Ishikawa (cell line): Measurements from ENCODE around the gene WDTC1.

ENCODE experiments used
- CEBPB ChIP-seq: IDR thresholded peaks from 2 replicates; pipeline ENCODE4 v1.6.1; 2012
- CREB1 ChIP-seq: IDR thresholded peaks from 2 replicates; pipeline ENCODE4 v1.6.1; 2012; ENCODE audit warnings: low read depth
- EGR1 ChIP-seq: IDR thresholded peaks from 2 replicates; pipeline ENCODE4 v1.6.1; 2012
- EP300 ChIP-seq: IDR thresholded peaks from 2 replicates; pipeline ENCODE4 v1.6.1; 2012; ENCODE audit warnings: borderline replicate concordance
- FOXM1 ChIP-seq: IDR thresholded peaks from 2 replicates; pipeline ENCODE4 v1.6.1; 2012; ENCODE audit warnings: low read depth, borderline replicate concordance
- NFIC ChIP-seq: IDR thresholded peaks from 2 replicates; pipeline ENCODE4 v1.6.1; 2012
- RAD21 ChIP-seq: IDR thresholded peaks from 2 replicates; pipeline ENCODE4 v1.6.1; 2012; ENCODE audit warnings: low read depth
- TAF1 ChIP-seq: IDR thresholded peaks from 2 replicates; pipeline ENCODE4 v1.6.1; 2012; ENCODE audit warnings: low read depth, mild to moderate bottlenecking
- TCF12 ChIP-seq: IDR thresholded peaks from 2 replicates; pipeline ENCODE4 v1.6.1; 2012; ENCODE audit warnings: low read depth
- TEAD4 ChIP-seq: IDR thresholded peaks from 2 replicates; pipeline ENCODE4 v1.6.1; 2012
- YY1 ChIP-seq: IDR thresholded peaks from 2 replicates; pipeline ENCODE4 v1.6.1; 2012; ENCODE audit warnings: low read depth
- ZBTB7A ChIP-seq: IDR thresholded peaks from 2 replicates; pipeline ENCODE4 v1.6.1; 2012; ENCODE audit warnings: low read depth
- TF ChIP-seq, protein P1 (sequence below): IDR thresholded peaks from 2 replicates; pipeline ENCODE4 v1.6.1; 2012; ENCODE audit warnings: low read depth, mild to moderate bottlenecking
- TF ChIP-seq, protein P2 (sequence below): IDR thresholded peaks from 2 replicates; pipeline ENCODE4 v1.6.1; 2012
- TF ChIP-seq, protein P3 (sequence below): IDR thresholded peaks from 2 replicates; pipeline ENCODE4 v1.6.1; 2012

WDTC1 gene

DNA sequence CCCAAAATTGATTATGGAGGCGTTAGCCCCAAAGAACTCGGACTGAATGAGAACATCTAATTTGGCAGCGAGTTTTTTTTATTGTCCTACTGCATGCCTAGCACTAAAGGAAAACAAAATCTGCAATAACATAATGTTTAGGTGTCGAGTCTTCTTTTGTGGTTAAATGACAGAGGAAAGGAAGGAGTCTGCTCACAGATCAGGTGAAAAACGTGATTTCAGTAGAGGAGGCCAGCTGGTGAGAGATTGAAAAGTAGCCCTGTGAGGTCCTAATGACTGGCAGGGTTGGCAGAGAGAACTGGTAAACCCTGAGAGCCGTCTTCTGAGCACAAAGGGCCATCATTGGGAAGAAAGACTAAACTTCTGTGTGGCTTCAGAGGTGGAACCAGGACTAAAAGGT lies 24.2 kb downstream of the WDTC1 start:
- TF ChIP-seq TAF1 (no peak), TCF12 (no peak), EGR1 (no peak), FOXM1 (no peak), ZBTB7A (no peak), NFIC (no peak), YY1 (no peak), TEAD4 (no peak), EP300 (no peak), CEBPB (no peak), RAD21 (no peak), CREB1 (no peak)
- TF ChIP-seq, protein P1, sequence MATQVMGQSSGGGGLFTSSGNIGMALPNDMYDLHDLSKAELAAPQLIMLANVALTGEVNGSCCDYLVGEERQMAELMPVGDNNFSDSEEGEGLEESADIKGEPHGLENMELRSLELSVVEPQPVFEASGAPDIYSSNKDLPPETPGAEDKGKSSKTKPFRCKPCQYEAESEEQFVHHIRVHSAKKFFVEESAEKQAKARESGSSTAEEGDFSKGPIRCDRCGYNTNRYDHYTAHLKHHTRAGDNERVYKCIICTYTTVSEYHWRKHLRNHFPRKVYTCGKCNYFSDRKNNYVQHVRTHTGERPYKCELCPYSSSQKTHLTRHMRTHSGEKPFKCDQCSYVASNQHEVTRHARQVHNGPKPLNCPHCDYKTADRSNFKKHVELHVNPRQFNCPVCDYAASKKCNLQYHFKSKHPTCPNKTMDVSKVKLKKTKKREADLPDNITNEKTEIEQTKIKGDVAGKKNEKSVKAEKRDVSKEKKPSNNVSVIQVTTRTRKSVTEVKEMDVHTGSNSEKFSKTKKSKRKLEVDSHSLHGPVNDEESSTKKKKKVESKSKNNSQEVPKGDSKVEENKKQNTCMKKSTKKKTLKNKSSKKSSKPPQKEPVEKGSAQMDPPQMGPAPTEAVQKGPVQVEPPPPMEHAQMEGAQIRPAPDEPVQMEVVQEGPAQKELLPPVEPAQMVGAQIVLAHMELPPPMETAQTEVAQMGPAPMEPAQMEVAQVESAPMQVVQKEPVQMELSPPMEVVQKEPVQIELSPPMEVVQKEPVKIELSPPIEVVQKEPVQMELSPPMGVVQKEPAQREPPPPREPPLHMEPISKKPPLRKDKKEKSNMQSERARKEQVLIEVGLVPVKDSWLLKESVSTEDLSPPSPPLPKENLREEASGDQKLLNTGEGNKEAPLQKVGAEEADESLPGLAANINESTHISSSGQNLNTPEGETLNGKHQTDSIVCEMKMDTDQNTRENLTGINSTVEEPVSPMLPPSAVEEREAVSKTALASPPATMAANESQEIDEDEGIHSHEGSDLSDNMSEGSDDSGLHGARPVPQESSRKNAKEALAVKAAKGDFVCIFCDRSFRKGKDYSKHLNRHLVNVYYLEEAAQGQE, result no peak
- TF ChIP-seq, protein P2, sequence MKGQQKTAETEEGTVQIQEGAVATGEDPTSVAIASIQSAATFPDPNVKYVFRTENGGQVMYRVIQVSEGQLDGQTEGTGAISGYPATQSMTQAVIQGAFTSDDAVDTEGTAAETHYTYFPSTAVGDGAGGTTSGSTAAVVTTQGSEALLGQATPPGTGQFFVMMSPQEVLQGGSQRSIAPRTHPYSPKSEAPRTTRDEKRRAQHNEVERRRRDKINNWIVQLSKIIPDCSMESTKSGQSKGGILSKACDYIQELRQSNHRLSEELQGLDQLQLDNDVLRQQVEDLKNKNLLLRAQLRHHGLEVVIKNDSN, result no peak
- TF ChIP-seq, protein P3, sequence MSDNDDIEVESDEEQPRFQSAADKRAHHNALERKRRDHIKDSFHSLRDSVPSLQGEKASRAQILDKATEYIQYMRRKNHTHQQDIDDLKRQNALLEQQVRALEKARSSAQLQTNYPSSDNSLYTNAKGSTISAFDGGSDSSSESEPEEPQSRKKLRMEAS, result no peak

DNA sequence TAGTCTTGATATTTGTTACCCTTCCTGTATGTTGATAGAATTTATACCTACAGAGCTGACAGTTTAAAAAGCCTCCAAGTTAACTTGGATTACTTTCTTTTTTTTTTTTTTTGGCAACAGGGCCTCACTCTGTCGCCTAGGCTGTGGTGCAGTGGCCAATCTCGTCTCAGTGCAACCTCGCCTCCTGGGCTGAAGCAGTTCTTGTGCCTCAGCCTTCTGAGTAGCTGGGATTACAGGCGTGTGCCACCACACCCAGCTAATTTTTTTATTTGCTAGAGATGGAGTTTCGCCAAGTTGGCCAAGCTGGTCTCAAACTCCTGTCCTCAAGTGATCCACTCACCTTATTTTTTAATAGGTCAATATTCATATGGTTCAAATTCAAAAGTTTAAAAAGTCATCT lies 32.7 kb downstream of the WDTC1 start:
- TF ChIP-seq YY1, result no peak
- no peak for TF ChIP-seq RAD21
- TF ChIP-seq FOXM1, result no peak
- TF ChIP-seq, protein P1, result no peak
- TF ChIP-seq TCF12, result no peak
- no peak for TF ChIP-seq TEAD4
- TF ChIP-seq TAF1, result no peak
- no peak for TF ChIP-seq EGR1
- no peak for TF ChIP-seq CREB1
- TF ChIP-seq, protein P3, result no peak
- TF ChIP-seq NFIC, result no peak
- no peak for TF ChIP-seq CEBPB

DNA sequence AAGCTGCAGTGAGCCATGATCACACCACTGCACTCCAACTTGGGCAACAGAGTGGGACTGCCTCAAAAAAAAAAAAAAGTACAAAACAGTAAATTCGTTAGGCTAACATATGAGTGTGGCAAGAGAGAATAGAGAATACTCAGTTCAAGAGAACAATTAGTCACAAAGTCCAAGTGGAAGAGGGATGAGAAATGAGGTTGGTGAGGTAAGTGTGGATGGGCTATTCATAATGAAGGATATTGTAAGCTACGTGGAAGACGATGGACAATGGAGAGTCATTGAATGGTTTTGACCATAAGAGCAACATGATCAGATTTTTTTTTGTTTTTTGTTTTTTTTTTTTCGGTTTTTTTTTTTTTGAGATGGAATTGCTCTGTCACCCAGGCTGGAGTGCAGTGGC lies 34.8 kb downstream of the WDTC1 start:
- TF ChIP-seq TCF12, result no peak
- TF ChIP-seq, protein P3, result no peak
- no peak for TF ChIP-seq ZBTB7A
- TF ChIP-seq CEBPB, result no peak
- no peak for TF ChIP-seq EGR1
- TF ChIP-seq, protein P1, result no peak

DNA sequence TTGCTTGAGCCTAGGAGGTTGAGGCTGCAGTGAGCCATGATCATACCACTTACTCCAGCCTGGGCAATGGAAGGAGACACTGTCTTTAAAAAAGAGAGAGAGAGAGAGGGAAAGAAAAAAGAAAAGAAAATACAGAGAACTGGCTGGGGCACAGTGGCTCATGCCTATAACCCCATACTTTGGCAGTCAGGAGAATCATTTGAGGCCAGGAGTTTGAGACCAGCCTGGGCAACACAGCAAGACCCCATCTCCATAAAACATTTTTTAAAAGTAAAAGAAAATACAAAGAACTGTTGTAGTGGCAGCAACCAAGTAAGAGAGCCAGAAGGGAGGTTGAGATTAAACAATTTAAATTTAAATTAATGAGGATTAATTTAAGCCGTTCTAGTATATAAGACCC lies 39.8 kb downstream of the WDTC1 start:
- TF ChIP-seq TEAD4, result no peak

DNA sequence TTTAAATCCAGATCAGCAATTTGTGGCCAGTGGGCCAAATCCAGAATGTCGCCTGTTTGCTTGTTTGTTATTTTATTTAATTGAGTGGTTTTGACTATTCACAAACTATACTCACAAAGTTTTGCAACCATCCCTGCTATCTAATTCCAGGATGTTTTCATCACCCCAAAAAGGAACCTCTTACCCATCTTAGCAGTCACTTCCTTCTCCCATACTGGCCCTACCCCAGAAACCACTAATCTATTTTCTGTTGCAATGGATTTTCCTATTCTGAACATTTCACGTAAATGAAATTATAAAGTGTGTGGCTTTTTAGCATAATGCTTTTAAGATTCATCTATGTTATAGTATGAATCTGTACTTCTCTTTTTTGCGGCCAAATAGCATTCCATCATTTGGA lies 41.3 kb downstream of the WDTC1 start:
- no peak for TF ChIP-seq TCF12
- TF ChIP-seq TEAD4, result no peak
- TF ChIP-seq TAF1, result no peak
